Smooth muscle cell (in vitro differentiated cells): ENCODE measurements around the gene ACSM5. TPM values are rescaled to one million over a fixed set of nuclear protein-coding genes. Genes with fewer than 3 reads are reported as not detected.

ENCODE experiments used
- DNase-seq: peaks from one replicate; lab custom pipeline; 2025; ENCODE audit not compliant: unreplicated experiment; lab: John Stamatoyannopoulos, UW
- H2AFZ ChIP-seq: fragments of 200-600 bp; sonication (generic); 2 replicates; pipeline ENCODE4 v1.6.0; 2016; ENCODE audit warnings: antibody characterized with exemption, low read depth, mild to moderate bottlenecking
- H3F3A ChIP-seq: fragments of 200-600 bp; sonication (generic); 2 replicates; pipeline ENCODE4 v1.6.0; 2017; ENCODE audit warnings: antibody characterized with exemption, low read depth
- H3K27ac ChIP-seq: fragments of 200-600 bp; sonication (generic); 2 replicates; pipeline ENCODE4 v1.5.1; 2016; ENCODE audit warnings: low read depth, mild to moderate bottlenecking
- H3K27me3 ChIP-seq: fragments of 200-600 bp; sonication (generic); 2 replicates; pipeline ENCODE4 v1.6.1; 2016; ENCODE audit warnings: low read depth, mild to moderate bottlenecking
- H3K36me3 ChIP-seq: fragments of 200-600 bp; sonication (generic); 2 replicates; pipeline ENCODE4 v1.5.1; 2016; ENCODE audit warnings: low read depth
- H3K4me1 ChIP-seq: fragments of 200-600 bp; sonication (generic); 2 replicates; pipeline ENCODE4 v1.5.1; 2016; ENCODE audit warnings: low read depth
- H3K4me2 ChIP-seq: fragments of 200-600 bp; sonication (generic); 2 replicates; pipeline ENCODE4 v1.6.0; 2016; ENCODE audit warnings: mild to moderate bottlenecking
- H3K4me3 ChIP-seq: fragments of 200-600 bp; sonication (generic); 2 replicates; pipeline ENCODE4 v1.5.1; 2016; ENCODE audit warnings: mild to moderate bottlenecking
- H3K79me2 ChIP-seq: fragments of 200-600 bp; sonication (generic); 2 replicates; pipeline ENCODE4 v1.6.0; 2016; ENCODE audit warnings: low read depth, mild to moderate bottlenecking
- H3K9ac ChIP-seq: fragments of 200-600 bp; sonication (generic); 2 replicates; pipeline ENCODE4 v1.6.0; 2016; ENCODE audit warnings: low read depth
- H3K9me3 ChIP-seq: fragments of 200-600 bp; sonication (generic); replicated peaks from 2 replicates; pipeline ENCODE4 v1.5.1; 2016; ENCODE audit warnings: low read depth
- H4K20me1 ChIP-seq: fragments of 200-600 bp; sonication (generic); 2 replicates; pipeline ENCODE4 v1.6.0; 2016; ENCODE audit warnings: low read depth
- CTCF ChIP-seq: fragments of 200-600 bp; sonication (generic); IDR thresholded peaks from 2 replicates; pipeline ENCODE4 v1.5.1; 2017; ENCODE audit warnings: borderline replicate concordance, mild to moderate bottlenecking, antibody characterized with exemption; ENCODE audit not compliant: insufficient read depth, poor library complexity, severe bottlenecking
- WGBS: methylation state at CpG from one replicate; pipeline ENCODE4 v1.1.7; 2016; ENCODE audit warnings: low lambda C conversion rate; 5-methylcytosine and 5-hydroxymethylcytosine counted together
- polyA plus RNA-seq: library from polyadenylated mRNA; unstranded; fragments of >200 nt; fragmentation: Nextera tagmentation; extraction: Ambion mirVana; gene quantifications from 2 replicates; pipeline ENCODE4 v1.2.1, GENCODE V29; 2016
- total RNA-seq: library from RNA; depleted of rRNA; stranded (reverse); fragments of >200 nt; gene quantifications from 2 replicates; pipeline ENCODE4 v1.2.3, GENCODE V29; 2014

ACSM5 gene
- total and polyA plus RNA-seq, 2 experiments from 2014 or later: not detected

- H3K9me3 ChIP-seq: no peaks in the 10 kb centered on the region
- TF ChIP-seq CTCF: no peak
- H2AFZ ChIP-seq: no peak overlapping the region
- no peaks in the 10 kb centered on the region for H3F3A ChIP-seq
- no peak overlapping the region for H3K4me2 ChIP-seq
- H4K20me1 ChIP-seq: no peaks in the 10 kb centered on the region
- H3K79me2 ChIP-seq: no peaks in the 10 kb centered on the region
- no peaks in the 10 kb centered on the region for H3K27me3 ChIP-seq
- no peaks in the 10 kb centered on the region for H3K36me3 ChIP-seq
- H3K9ac ChIP-seq: no peak overlapping the region
- H3K4me3 ChIP-seq: no peak overlapping the region
- H3K27ac ChIP-seq: no peak overlapping the region
- WGBS: 87% methylated on average over 9 of the region's 9 CpGs
- no peaks in the 10 kb centered on the region for H3K4me1 ChIP-seq
- no peak for DNase-seq
Observed at GRCh38 chr16:20369452-20370054, 39.8 kb upstream of the ACSM5 start.

GRCh38 chr16:20372701-20373100 lies 36.6 kb upstream of the ACSM5 start:
- no peak overlapping the region for H3K4me3 ChIP-seq
- H3K36me3 ChIP-seq: no peaks in the 10 kb centered on the region
- H3K4me1 ChIP-seq: no peaks in the 10 kb centered on the region
- H3F3A ChIP-seq: no peaks in the 10 kb centered on the region
- no peak overlapping the region for H2AFZ ChIP-seq
- H3K79me2 ChIP-seq: no peaks in the 10 kb centered on the region
- DNase-seq: no peak
- no peak overlapping the region for H3K4me2 ChIP-seq
- WGBS: 81% methylated on average over 5 of the region's 5 CpGs
- no peak overlapping the region for H3K27ac ChIP-seq
- no peaks in the 10 kb centered on the region for H4K20me1 ChIP-seq
- no peak for TF ChIP-seq CTCF
- peaks cover 12% of the 10 kb centered on the region for H3K27me3 ChIP-seq
- H3K9ac ChIP-seq: no peak overlapping the region
- H3K9me3 ChIP-seq: no peaks in the 10 kb centered on the region

- H3K36me3 ChIP-seq: no peaks in the 10 kb centered on the region
- TF ChIP-seq CTCF: no peak
- no peak overlapping the region for H3K4me2 ChIP-seq
- H4K20me1 ChIP-seq: no peaks in the 10 kb centered on the region
- no peaks in the 10 kb centered on the region for H3F3A ChIP-seq
- DNase-seq: no peak
- H3K27me3 ChIP-seq: peaks cover 18% of the 10 kb centered on the region
- no peak overlapping the region for H2AFZ ChIP-seq
- 89% methylated on average over 5 of the region's 5 CpGs for WGBS
- H3K9ac ChIP-seq: no peak overlapping the region
- no peak overlapping the region for H3K4me3 ChIP-seq
- no peaks in the 10 kb centered on the region for H3K9me3 ChIP-seq
- no peaks in the 10 kb centered on the region for H3K4me1 ChIP-seq
- no peak overlapping the region for H3K27ac ChIP-seq
- no peaks in the 10 kb centered on the region for H3K79me2 ChIP-seq
Observed at GRCh38 chr16:20377181-20377580, 32.2 kb upstream of the ACSM5 start.

- H3K4me1 ChIP-seq: no peaks in the 10 kb centered on the region
- H4K20me1 ChIP-seq: no peaks in the 10 kb centered on the region
- no peak for DNase-seq
- H3K79me2 ChIP-seq: no peaks in the 10 kb centered on the region
- no peak overlapping the region for H3K27ac ChIP-seq
- H3K4me2 ChIP-seq: no peak overlapping the region
- H2AFZ ChIP-seq: no peak overlapping the region
- 89% methylated on average over 3 of the region's 3 CpGs for WGBS
- H3F3A ChIP-seq: no peaks in the 10 kb centered on the region
- no peak for TF ChIP-seq CTCF
- H3K4me3 ChIP-seq: no peak overlapping the region
- no peak overlapping the region for H3K9ac ChIP-seq
- H3K36me3 ChIP-seq: no peaks in the 10 kb centered on the region
- no peaks in the 10 kb centered on the region for H3K9me3 ChIP-seq
- H3K27me3 ChIP-seq: peaks cover 9% of the 10 kb centered on the region
Observed at GRCh38 chr16:20380782-20381181, 28.6 kb upstream of the ACSM5 start.
